GM23338 (cell line): ENCODE data around the gene LYSET. TPM values are rescaled to one million over a fixed set of nuclear protein-coding genes. Genes with fewer than 3 reads are reported as not detected.
A peak's percentile ranks its signal among the peaks of the same experiment; 100 is the strongest.

ENCODE experiments used
- ATAC-seq: fragments of 200-7000 bp; cut with Tn5 transposase; 3 replicates; pipeline ENCODE4 v1.9.1; 2020
- DNase-seq: peaks from one replicate; pipeline ENCODE4 v3.0.0-alpha.2; 2015; ENCODE audit warnings: low spot score
- H2AFZ ChIP-seq: fragments of 200-600 bp; sonication (generic); 2 replicates; pipeline ENCODE4 v1.8.0; 2016; ENCODE audit warnings: antibody characterized with exemption, mild to moderate bottlenecking, moderate library complexity
- H3F3A ChIP-seq: fragments of 200-600 bp; sonication (generic); replicated peaks from 2 replicates; pipeline ENCODE4 v1.8.0; 2017; ENCODE audit warnings: antibody characterized with exemption, mixed run types, low read depth
- H3K27ac ChIP-seq: fragments of 200-600 bp; sonication (generic); 2 replicates; pipeline ENCODE4 v1.6.1; 2016; ENCODE audit warnings: low read depth
- H3K27me3 ChIP-seq: fragments of 200-600 bp; sonication (generic); 2 replicates; pipeline ENCODE4 v1.8.0; 2016; ENCODE audit warnings: mild to moderate bottlenecking, mixed run types, moderate library complexity; ENCODE audit not compliant: insufficient read depth
- H3K36me3 ChIP-seq: fragments of 200-600 bp; sonication (generic); 2 replicates; pipeline ENCODE4 v1.8.0; 2016; ENCODE audit warnings: mild to moderate bottlenecking; ENCODE audit not compliant: insufficient read depth
- H3K4me1 ChIP-seq: fragments of 200-600 bp; sonication (generic); 2 replicates; pipeline ENCODE4 v1.8.0; 2016; ENCODE audit warnings: mild to moderate bottlenecking, moderate library complexity; ENCODE audit not compliant: insufficient read depth
- H3K4me2 ChIP-seq: fragments of 200-600 bp; sonication (generic); 2 replicates; pipeline ENCODE4 v1.7.1; 2017; ENCODE audit warnings: mixed run types
- H3K4me3 ChIP-seq: fragments of 200-600 bp; sonication (generic); 2 replicates; pipeline ENCODE4 v1.6.1; 2016; ENCODE audit warnings: mixed run types
- H3K79me2 ChIP-seq: fragments of 200-600 bp; sonication (generic); replicated peaks from 2 replicates; pipeline ENCODE4 v1.8.0; 2017; ENCODE audit warnings: mild to moderate bottlenecking; ENCODE audit not compliant: insufficient read depth
- H3K9me2 ChIP-seq: fragments of 200-600 bp; sonication (generic); 2 replicates; pipeline ENCODE4 v1.8.0; 2017; ENCODE audit not compliant: insufficient read depth
- H4K20me1 ChIP-seq: fragments of 200-600 bp; sonication (generic); replicated peaks from 2 replicates; pipeline ENCODE4 v1.8.0; 2017; ENCODE audit warnings: mild to moderate bottlenecking; ENCODE audit not compliant: insufficient read depth
- H3K27ac Mint-ChIP-seq: 2 replicates; pipeline ENCODE4 v1.8.0; 2020; ENCODE audit warnings: inconsistent platforms, mild to moderate bottlenecking, moderate library complexity, mixed read lengths
- H3K27me3 Mint-ChIP-seq: 3 replicates; pipeline ENCODE4 v1.8.0; 2022; ENCODE audit warnings: low read depth, mild to moderate bottlenecking, moderate library complexity, mixed read lengths, inconsistent platforms; ENCODE audit not compliant: insufficient read depth, poor library complexity
- H3K36me3 Mint-ChIP-seq: 3 replicates; pipeline ENCODE4 v1.8.0; 2021; ENCODE audit warnings: low read depth, mild to moderate bottlenecking, inconsistent platforms, moderate library complexity, mixed read lengths
- H3K4me1 Mint-ChIP-seq: 3 replicates; pipeline ENCODE4 v1.8.0; 2020; ENCODE audit warnings: mild to moderate bottlenecking, inconsistent platforms, mixed read lengths
- H3K4me3 Mint-ChIP-seq: 3 replicates; pipeline ENCODE4 v1.8.0; 2021; ENCODE audit warnings: moderate library complexity, mild to moderate bottlenecking, inconsistent platforms, mixed read lengths
- H3K9me3 Mint-ChIP-seq: 3 replicates; pipeline ENCODE4 v1.8.0; 2020; ENCODE audit warnings: moderate library complexity, mild to moderate bottlenecking, inconsistent platforms, mixed read lengths
- CTCF ChIP-seq, 2 experiments: fragments of 200-600 bp in 1 of 2; sonication (generic) in 1 of 2; conservative IDR thresholded peaks; 2 replicates each; pipeline versions ENCODE4 v1.5.1 to v1.6.1; 2016 to 2017; ENCODE audit warnings: antibody characterized with exemption in 2 of 2, low read depth in 2 of 2, mild to moderate bottlenecking in 2 of 2, moderate library complexity in 1 of 2
- EZH2 ChIP-seq: fragments of 200-600 bp; sonication (generic); IDR thresholded peaks from one replicate; pipeline ENCODE4 v1.8.0; 2017; ENCODE audit warnings: antibody characterized with exemption, mild to moderate bottlenecking, low read depth; ENCODE audit not compliant: unreplicated experiment
- NANOG ChIP-seq: IDR thresholded peaks from 2 replicates; pipeline ENCODE4 v1.6.1; 2016; ENCODE audit warnings: antibody characterized with exemption, borderline replicate concordance
- ZNF114 ChIP-seq: fragments of 250-450 bp; sonication (Bioruptor Pico); IDR thresholded peaks from 2 replicates; pipeline ENCODE4 v1.5.0; 2020; ENCODE audit warnings: mild to moderate bottlenecking, moderate library complexity
- ZNF462 ChIP-seq: fragments of 250-450 bp; sonication (Bioruptor Pico); IDR thresholded peaks from 2 replicates; pipeline ENCODE4 v1.5.0; 2020; ENCODE audit warnings: mild to moderate bottlenecking, moderate library complexity
- polyA plus RNA-seq: library from polyadenylated mRNA; unstranded; fragments of >200 nt; fragmentation: Nextera tagmentation; extraction: Ambion mirVana; gene quantifications from 2 replicates; pipeline ENCODE4 v1.2.1, GENCODE V29; 2016
- total RNA-seq: library from RNA; depleted of rRNA; stranded (reverse); fragments of >200 nt; shearing (Covaris generic); gene quantifications from 2 replicates; pipeline ENCODE4 v1.2.3, GENCODE V29; 2014

LYSET gene
- total and polyA plus RNA-seq, 2 experiments from 2014 or later = 14.2 to 34.0 TPM

GRCh38 chr14:93214598-93214997 lies 29.5 kb downstream of the LYSET start:
- Mint-ChIP-seq H3K9me3 (no peaks in the 10 kb centered on the region; the same call in 2 of the 3 replicates), H3K4me3 (no peak overlapping the region), H3K27ac (no peak overlapping the region), H3K27me3 (no peaks in the 10 kb centered on the region), H3K36me3 (peaks cover 42% of the 10 kb centered on the region), H3K4me1 (no peaks in the 10 kb centered on the region)
- H3K79me2 ChIP-seq = 0 out of 2 replicates have a peak, but pooled peaks cover 2% of the 10 kb centered on the region
- H3K4me3 ChIP-seq = no peak overlapping the region
- DNase-seq (no peak), ATAC-seq (no peak)
- TF ChIP-seq ZNF114 (CRISPR knock-in tag) = no peak
- TF ChIP-seq EZH2 = no peak
- no peak overlapping the region for H3K27ac ChIP-seq
- H3K9me2 ChIP-seq = no peaks in the 10 kb centered on the region
- H3K27me3 ChIP-seq = no peaks in the 10 kb centered on the region
- no peaks in the 10 kb centered on the region for H3K4me1 ChIP-seq
- no peak overlapping the region for H2AFZ ChIP-seq
- 0 out of 2 replicates have a peak, but pooled peaks cover 4% of the 10 kb centered on the region for H3F3A ChIP-seq
- peaks cover 8% of the 10 kb centered on the region; the same call in 1 of the 2 replicates for H3K36me3 ChIP-seq
- H3K4me2 ChIP-seq = no peak overlapping the region
- no peaks in the 10 kb centered on the region for H4K20me1 ChIP-seq

DNA sequence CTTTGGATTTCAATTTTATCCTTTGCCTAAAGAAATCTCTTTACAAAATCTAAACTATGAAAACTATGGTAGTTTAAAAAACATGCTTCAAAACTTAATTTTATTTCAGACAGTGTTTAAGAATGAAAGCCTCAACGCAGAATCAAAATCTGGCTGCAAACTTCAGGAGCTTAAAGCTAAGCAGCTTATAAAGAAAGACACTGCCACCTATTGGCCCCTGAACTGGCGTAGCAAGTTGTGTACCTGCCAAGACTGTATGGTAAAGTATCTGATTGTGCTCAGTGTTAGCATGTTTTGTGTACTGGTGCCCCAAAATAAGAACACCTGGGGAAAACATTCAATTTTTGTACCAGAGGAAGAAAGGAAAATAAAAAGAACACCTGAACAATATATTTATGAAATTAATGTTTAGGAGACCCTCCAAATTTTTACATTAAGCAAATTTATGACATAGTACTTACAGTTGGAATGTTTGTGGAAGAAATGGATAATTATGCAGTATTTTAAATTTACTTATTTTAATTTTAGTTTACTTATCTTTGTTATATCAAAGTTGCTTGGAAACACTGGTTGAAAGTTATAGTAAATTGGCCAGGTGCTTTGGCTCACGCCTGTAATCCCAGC lies 34.1 kb downstream of the LYSET start:
- H3K4me1 ChIP-seq = no peaks in the 10 kb centered on the region
- no peak overlapping the region for H3K4me3 Mint-ChIP-seq
- no peak overlapping the region for H3K4me3 ChIP-seq
- no peaks in the 10 kb centered on the region for H3K4me1 Mint-ChIP-seq
- peaks cover 4% of the 10 kb centered on the region for H3K27me3 Mint-ChIP-seq
- H3K9me2 ChIP-seq = no peaks in the 10 kb centered on the region
- H3K79me2 ChIP-seq = no peaks in the 10 kb centered on the region
- DNase-seq = peak; percentile 88
- no peak overlapping the region for H3K27ac Mint-ChIP-seq
- ATAC-seq = peak; percentile 87
- H3F3A ChIP-seq = no peaks in the 10 kb centered on the region
- H3K27me3 ChIP-seq = no peaks in the 10 kb centered on the region
- H3K4me2 ChIP-seq = no peak overlapping the region
- H3K36me3 ChIP-seq = peaks cover 24% of the 10 kb centered on the region
- peaks cover 54% of the 10 kb centered on the region for H3K36me3 Mint-ChIP-seq
- H3K9me3 Mint-ChIP-seq = no peaks in the 10 kb centered on the region; the same call in 2 of the 3 replicates
- no peaks in the 10 kb centered on the region for H4K20me1 ChIP-seq
- H2AFZ ChIP-seq = no peak overlapping the region
- TF ChIP-seq ZNF462 (CRISPR knock-in tag) (no peak), CTCF (conservative IDR thresholded peaks at IDR 0.05; ENCODE audit: low read depth in 2 of 2) (peak; percentile 81 to 82), NANOG (no peak)
- no peak overlapping the region for H3K27ac ChIP-seq
